Prostate gland (tissue), 2 donors: ENCODE data around the gene UBR7.

Experiments used
- CTCF ChIP-seq, 4 experiments: fragments of 200-600 bp in 2 of 4; fragments of 450-650 bp in 2 of 4; sonication (generic) in 2 of 4; IDR thresholded peaks; 1 replicate in 3 of 4; 2 replicates in 1 of 4; pipeline ENCODE4 v1.5.1; 2016 to 2019; ENCODE audit warnings: antibody characterized with exemption in 4 of 4, mild to moderate bottlenecking in 2 of 4, moderate library complexity in 2 of 4
- POLR2A ChIP-seq: fragments of 450-650 bp; IDR thresholded peaks from one replicate; pipeline ENCODE4 v1.6.1; 2016; ENCODE audit warnings: antibody characterized with exemption, mild to moderate bottlenecking

GRCh38 chr14:93171376-93171775 is 35.7 kb upstream of the UBR7 start:
- TF ChIP-seq CTCF (IDR thresholded peaks at IDR 0.05), result no peak
- TF ChIP-seq POLR2A, result no peak
